Activated naive CD4-positive, alpha-beta T cell treated with anti-CD3 and anti-CD28 coated beads, Interleukin-2, amount 50 U/mL, for 72 hours (primary cell): ENCODE data around the gene HEPACAM. TPM values are rescaled to one million over a fixed set of nuclear protein-coding genes. Genes with fewer than 3 reads are reported as not detected.

Experiments
- ATAC-seq, 2 donors: fragments of 150-1000 bp; cut with Tn5 transposase; 2 replicates each; pipeline ENCODE4 v1.10.0; 2021; ENCODE audit warnings: mild to moderate bottlenecking in 2 of 2, moderate library complexity in 2 of 2
- DNase-seq, 2 donors: peaks; one replicate each; pipeline ENCODE4 v3.0.0; 2021 to 2022; ENCODE audit warnings: low spot score in 2 of 2
- H3K27ac Mint-ChIP-seq, 2 donors: one replicate each; pipeline ENCODE4 v1.8.0; 2022; ENCODE audit warnings: mild to moderate bottlenecking in 2 of 2, mixed read lengths in 2 of 2
- H3K36me3 Mint-ChIP-seq, 2 donors: one replicate each; pipeline ENCODE4 v1.8.0; 2022; ENCODE audit warnings: mixed read lengths in 2 of 2
- H3K9me3 Mint-ChIP-seq, 2 donors: one replicate each; pipeline ENCODE4 v1.8.0; 2022; ENCODE audit warnings: mixed read lengths in 2 of 2
- total RNA-seq, 2 donors: library from RNA; stranded (reverse); gene quantifications; one replicate each; pipeline ENCODE4 v1.2.3, GENCODE V29; 2022

The HEPACAM gene
- total RNA-seq, 2 donors from 2014 or later = not detected

GRCh38 chr11:124870430-124870829 lies 65.4 kb downstream of the HEPACAM start:
- DNase-seq (peak in 1 of 2 donors; percentile 50), ATAC-seq (no peak)
- Mint-ChIP-seq H3K9me3 (no peaks in the 10 kb centered on the region), H3K27ac (no peak overlapping the region), H3K36me3 (peaks cover 0 to 9% of the 10 kb centered on the region in 2 donors)

- Mint-ChIP-seq H3K27ac (no peak overlapping the region), H3K36me3 (peaks cover 0 to 9% of the 10 kb centered on the region in 2 donors), H3K9me3 (no peaks in the 10 kb centered on the region)
- ATAC-seq (no peak), DNase-seq (peak in 1 of 2 donors; percentile 37)
Observed at GRCh38 chr11:124869856-124870387, 65.9 kb downstream of the HEPACAM start.

- peak in 1 of 2 donors; percentile 35 for DNase-seq
- Mint-ChIP-seq H3K9me3 (no peaks in the 10 kb centered on the region), H3K27ac (no peak overlapping the region), H3K36me3 (peaks cover 0 to 9% of the 10 kb centered on the region in 2 donors)
- ATAC-seq = no peak
Observed at GRCh38 chr11:124869331-124869730, 66.5 kb downstream of the HEPACAM start.

Other genes with a start within 250 kb of the HEPACAM start
- gene NRGN, start 196.1 kb downstream of the HEPACAM start, total RNA-seq = 10 to 100 TPM; 12.0 to 12.2 TPM
- gene VSIG2, start 183.8 kb downstream of the HEPACAM start, total RNA-seq = not detected
- 1 to 10 TPM in 1 of 2 donors, under 1 TPM in 1; 0.36 to 1.7 TPM for gene ESAM, start 173.8 kb downstream of the HEPACAM start, total RNA-seq
- gene MSANTD2, start 135.6 kb downstream of the HEPACAM start, total RNA-seq = 1 to 10 TPM; 3.6 to 8.4 TPM
- gene ROBO3, start 70.6 kb downstream of the HEPACAM start, total RNA-seq = 10 to 100 TPM; 18.0 to 24.4 TPM
- not detected for gene ROBO4, start 38.2 kb downstream of the HEPACAM start, total RNA-seq
- gene HEPN1, start 16.8 kb downstream of the HEPACAM start, total RNA-seq = not detected
- 10 to 100 TPM in 1 of 2 donors, 1 to 10 TPM in 1; 5.3 to 15.5 TPM for gene CCDC15, start 18.2 kb upstream of the HEPACAM start, total RNA-seq
- gene SLC37A2, start 127.3 kb upstream of the HEPACAM start, total RNA-seq = 1 to 10 TPM in 1 of 2 donors, under 1 TPM in 1; 0.56 to 1.8 TPM
- gene TMEM218, start 175.6 kb upstream of the HEPACAM start, total RNA-seq = 10 to 100 TPM; 10.1 to 10.8 TPM
- under 1 TPM in 1 of 2 donors, not detected in 1; 0.08 TPM for gene PKNOX2, start 228.7 kb upstream of the HEPACAM start, total RNA-seq